ENCODE data around the gene FAM170B.

DNA sequence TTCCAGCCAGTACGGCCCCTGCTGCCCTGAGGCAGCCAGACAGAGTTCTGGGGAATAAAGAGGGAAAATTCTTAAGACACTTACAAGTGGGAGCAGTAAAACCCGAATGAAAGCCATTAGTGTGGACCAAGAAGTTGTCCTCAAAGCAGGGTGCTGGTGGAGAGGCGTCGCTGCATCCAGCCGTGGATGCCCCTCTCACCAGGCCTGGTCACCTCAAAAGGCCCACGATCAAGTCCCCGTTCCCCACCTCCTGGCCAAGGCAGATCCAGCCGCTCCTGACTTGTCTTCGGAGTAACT, 19.2 kb downstream of the FAM170B start:
- TF ChIP-seq, protein P1, sequence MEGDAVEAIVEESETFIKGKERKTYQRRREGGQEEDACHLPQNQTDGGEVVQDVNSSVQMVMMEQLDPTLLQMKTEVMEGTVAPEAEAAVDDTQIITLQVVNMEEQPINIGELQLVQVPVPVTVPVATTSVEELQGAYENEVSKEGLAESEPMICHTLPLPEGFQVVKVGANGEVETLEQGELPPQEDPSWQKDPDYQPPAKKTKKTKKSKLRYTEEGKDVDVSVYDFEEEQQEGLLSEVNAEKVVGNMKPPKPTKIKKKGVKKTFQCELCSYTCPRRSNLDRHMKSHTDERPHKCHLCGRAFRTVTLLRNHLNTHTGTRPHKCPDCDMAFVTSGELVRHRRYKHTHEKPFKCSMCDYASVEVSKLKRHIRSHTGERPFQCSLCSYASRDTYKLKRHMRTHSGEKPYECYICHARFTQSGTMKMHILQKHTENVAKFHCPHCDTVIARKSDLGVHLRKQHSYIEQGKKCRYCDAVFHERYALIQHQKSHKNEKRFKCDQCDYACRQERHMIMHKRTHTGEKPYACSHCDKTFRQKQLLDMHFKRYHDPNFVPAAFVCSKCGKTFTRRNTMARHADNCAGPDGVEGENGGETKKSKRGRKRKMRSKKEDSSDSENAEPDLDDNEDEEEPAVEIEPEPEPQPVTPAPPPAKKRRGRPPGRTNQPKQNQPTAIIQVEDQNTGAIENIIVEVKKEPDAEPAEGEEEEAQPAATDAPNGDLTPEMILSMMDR (conservative IDR thresholded peaks at IDR 0.05), result no peak
- no peak for TF ChIP-seq EZH2 (IDR thresholded peaks at IDR 0.05; ENCODE audit: low read depth)
